Motor neuron (in vitro differentiated cells): Measurements from ENCODE around the gene GPR155. TPM values are rescaled to one million over a fixed set of nuclear protein-coding genes. Genes with fewer than 3 reads are reported as not detected.
"Not testable (repeated sequence)": the region's sequence is repeated elsewhere in the genome, so short reads cannot be mapped to it uniquely, and the experiment has no call there.

Experiments used
- ATAC-seq, 8 experiments: fragments of 200-7000 bp; cut with Tn5 transposase; replicated peaks in 6 of 8; 2 replicates each; pipeline ENCODE4 v1.8.0; 2021; ENCODE audit warnings: mild to moderate bottlenecking in 8 of 8, moderate library complexity in 8 of 8
- H3K27ac ChIP-seq, 2 donors: fragments of 250-450 bp; sonication (Bioruptor Pico); 2 replicates each; pipeline ENCODE4 v1.9.0; 2021; ENCODE audit warnings: antibody characterized with exemption in 2 of 2, mild to moderate bottlenecking in 2 of 2, moderate library complexity in 1 of 2
- H3K4me1 ChIP-seq, 2 donors: fragments of 250-450 bp; sonication (Bioruptor Pico); replicated peaks in 1 of 2; 2 replicates each; pipeline ENCODE4 v1.6.1; 2021; ENCODE audit warnings: antibody characterized with exemption in 2 of 2, mild to moderate bottlenecking in 2 of 2, moderate library complexity in 1 of 2
- H3K4me3 ChIP-seq, 5 donors: fragments of 250-450 bp; sonication (Bioruptor Pico); 2 replicates each; pipeline ENCODE4 v1.9.0; 2021; ENCODE audit warnings: antibody characterized with exemption in 5 of 5, mild to moderate bottlenecking in 5 of 5, moderate library complexity in 4 of 5
- WGBS, 10 experiments: fragments of 450-650 bp; shearing (Covaris generic); methylation state at CpG; one replicate each; pipeline ENCODE4 v1.0.0; 2022; 5-methylcytosine and 5-hydroxymethylcytosine counted together
- in situ Hi-C, 9 experiments: fragments of 400-800 bp; cut with MboI; loops; one replicate each; pipeline ENCODE4 v1.15.0; 2021; ENCODE audit warnings: low sequenced_read_pairs in 9 of 9, low pct_unique_long_range_greater_than_20kb in 2 of 9; ENCODE audit not compliant: unreplicated experiment in 9 of 9
- total RNA-seq, 8 experiments: library from RNA; unstranded; fragments of 300-600 nt; gene quantifications; 2 replicates each; pipeline versions ENCODE4 v1.2.3 to v1.2.4, GENCODE V29; 2022

The GPR155 gene
- total RNA-seq, 8 experiments from 2014 or later, result 1.6 to 15.3 (median 4.6) TPM

GRCh38 chr2:174510583-174511189 lies 23.9 kb upstream of the GPR155 start:
- in situ Hi-C loops, result no loop called here
- ATAC-seq, result no peak
- Histone ChIP-seq H3K27ac (no peak overlapping the region), H3K4me3 (no peak overlapping the region), H3K4me1 (no peaks in the 10 kb centered on the region)
- 20 to 100% (median 50%) methylated on average over 1 to 2 of the region's 2 CpGs; no CpG with 5 or more reads in 3 of the 10 experiments for WGBS, 10 experiments

DNA sequence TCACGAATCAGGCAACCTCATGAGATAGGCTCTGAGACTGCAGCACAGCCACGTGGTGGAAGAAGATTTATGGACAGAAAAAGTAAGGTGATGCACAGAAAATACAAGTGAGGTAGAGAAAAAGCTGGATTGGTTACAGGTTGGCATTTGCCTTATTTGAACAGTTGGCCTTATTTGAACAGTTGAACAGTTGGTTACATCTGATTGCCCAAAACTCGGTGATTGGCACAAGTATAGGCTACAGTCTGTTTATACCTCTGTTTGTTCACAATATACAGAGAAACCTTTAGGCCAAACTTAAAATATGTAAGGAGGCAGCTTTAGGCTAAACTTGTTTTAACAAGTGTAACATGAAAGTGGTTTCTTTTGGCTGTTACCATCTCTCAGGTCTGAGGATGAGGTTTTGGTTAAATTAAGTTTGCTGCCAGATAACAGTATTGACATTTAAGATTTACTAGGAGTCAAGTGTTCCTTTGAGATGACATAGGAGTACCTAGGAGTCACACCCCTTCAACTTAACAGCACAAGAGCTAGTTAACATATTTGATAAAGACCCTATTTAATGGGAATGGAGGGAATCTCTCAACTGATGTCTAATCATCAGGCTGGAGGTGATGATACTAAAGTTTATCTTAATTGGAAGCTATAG lies 16.5 kb upstream of the GPR155 start:
- Histone ChIP-seq H3K27ac (no peak overlapping the region), H3K4me1 (no peaks in the 10 kb centered on the region), H3K4me3 (no peak overlapping the region)
- 14 to 100% (median 73%) methylated on average over 1 to 3 of the region's 3 CpGs for WGBS, 10 experiments
- in situ Hi-C loops, result no loop called here
- no peak for ATAC-seq

- Histone ChIP-seq H3K4me3 (no peak overlapping the region), H3K4me1 (peaks cover 0 to 5% of the 10 kb centered on the region in 2 donors), H3K27ac (no peak overlapping the region)
- no peak for ATAC-seq
- in situ Hi-C loops, result no loop called here
- WGBS, 10 experiments, result 20 to 90% (median 77%) methylated on average over 1 to 3 of the region's 5 CpGs; no CpG with 5 or more reads in 4 of the 10 experiments
Measured at GRCh38 chr2:174499371-174499770, 12.5 kb upstream of the GPR155 start.

DNA sequence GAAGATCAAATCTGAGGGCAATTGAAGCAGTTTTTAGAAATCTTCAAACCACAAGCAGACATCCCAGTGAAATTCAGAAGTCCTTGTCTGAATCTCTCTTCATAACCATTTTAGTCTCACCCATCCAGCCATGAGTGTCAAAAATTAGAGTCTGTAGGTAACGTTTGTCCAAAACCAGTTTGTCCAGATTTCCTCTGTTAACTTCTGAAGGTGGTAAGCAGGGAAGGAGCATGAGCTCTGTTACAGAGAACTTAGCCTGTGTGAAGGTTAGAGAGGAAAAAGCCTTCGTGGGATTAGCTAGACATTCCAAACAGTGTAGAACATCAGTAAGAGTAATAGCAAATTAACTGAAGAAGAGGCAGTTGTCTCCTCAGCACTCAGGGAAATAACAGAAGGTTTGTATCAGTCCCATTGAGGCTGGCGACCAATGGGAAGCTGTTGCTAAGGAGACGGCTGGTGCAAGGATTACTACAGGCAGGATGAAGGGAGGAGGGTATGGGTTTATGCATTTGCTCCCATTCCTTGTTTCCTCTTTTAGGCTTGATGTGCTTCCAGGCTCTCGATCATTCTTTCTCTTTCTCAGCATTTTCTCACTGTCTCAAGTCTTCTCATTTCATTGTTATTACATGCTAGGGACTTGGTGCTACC lies 8.7 kb upstream of the GPR155 start:
- ATAC-seq, result peak in 5 of 8 experiments; percentile 36 to 81 (median 72)
- in situ Hi-C loops, result no loop called here

GRCh38 chr2:174493549-174494331 lies 6.9 kb upstream of the GPR155 start:
- no peak overlapping the region for H3K27ac ChIP-seq
- in situ Hi-C loops, result no loop called here
- ATAC-seq, result no peak
- peaks cover 0 to 5% of the 10 kb centered on the region in 2 donors for H3K4me1 ChIP-seq
- 0 to 100% (median 84%) methylated on average over 1 to 11 of the region's 11 CpGs for WGBS, 10 experiments
- H3K4me3 ChIP-seq, result no peak overlapping the region

More for the DNA sequence above, 8.7 kb upstream of the GPR155 start:
- WGBS, 10 experiments, result 10 to 100% (median 60%) methylated on average over 1 to 5 of the region's 5 CpGs; no CpG with 5 or more reads in 2 of the 10 experiments
- H3K27ac ChIP-seq, result no peak overlapping the region
- H3K4me3 ChIP-seq, result no peak overlapping the region
- H3K4me1 ChIP-seq, result peaks cover 0 to 5% of the 10 kb centered on the region in 2 donors

- Histone ChIP-seq H3K4me1 (peaks cover 0 to 5% of the 10 kb centered on the region in 2 donors), H3K27ac (no peak overlapping the region), H3K4me3 (no peak overlapping the region)
- 67 to 100% (median 97%) methylated on average over 1 to 7 of the region's 7 CpGs for whole genome bisulfite sequencing, 10 experiments
- ATAC-seq, result no peak
- in situ Hi-C loops, result no loop called here
Measured at GRCh38 chr2:174492963-174493431, 6.2 kb upstream of the GPR155 start.

GRCh38 chr2:174491947-174492346 lies 5.1 kb upstream of the GPR155 start:
- Histone ChIP-seq H3K4me3 (no peak overlapping the region), H3K27ac (no peak overlapping the region), H3K4me1 (peaks cover 2 to 9% of the 10 kb centered on the region in 2 donors)
- peak in 3 of 8 experiments; percentile 17 to 54 (median 41) for ATAC-seq
- WGBS, 10 experiments, result 72 to 100% (median 95%) methylated on average over 1 to 2 of the region's 2 CpGs; no CpG with 5 or more reads in 1 of the 10 experiments
- in situ Hi-C loops, result no loop called here

DNA sequence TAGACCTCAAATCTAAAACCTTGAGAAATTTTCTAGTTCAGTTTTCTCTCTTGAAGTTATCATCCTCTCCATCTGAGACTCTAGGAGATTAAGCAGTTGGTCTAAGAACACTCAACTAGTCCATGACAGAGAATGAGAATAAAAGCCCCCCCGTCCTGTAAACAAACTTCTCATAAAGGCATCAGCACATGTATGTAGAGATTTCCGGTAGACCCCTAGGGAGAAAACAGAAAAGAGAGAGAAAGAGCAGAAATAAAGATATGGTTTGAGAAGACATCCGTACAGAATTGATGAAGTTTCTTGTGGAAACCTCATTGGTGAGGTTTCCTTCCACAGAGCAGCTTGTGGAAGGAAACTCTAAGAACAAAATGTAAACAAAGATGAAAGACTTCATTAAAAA lies 3.2 kb upstream of the GPR155 start:
- no peak overlapping the region for H3K27ac ChIP-seq
- in situ Hi-C loops, result no loop called here
- H3K4me3 ChIP-seq, result no peak overlapping the region
- H3K4me1 ChIP-seq, result peaks cover 7 to 8% of the 10 kb centered on the region in 2 donors
- no peak for ATAC-seq
- WGBS, 10 experiments, result 62 to 100% (median 86%) methylated on average over 1 to 3 of the region's 3 CpGs

- H3K4me1 ChIP-seq, ATAC-seq, H3K4me3 ChIP-seq, H3K27ac ChIP-seq, in situ Hi-C loops: not testable (repeated sequence)
- WGBS, 10 experiments, result 67 to 100% (median 86%) methylated on average over 1 to 5 of the region's 10 CpGs; no CpG with 5 or more reads in 2 of the 10 experiments
Measured at GRCh38 chr2:174489520-174489919, 2.7 kb upstream of the GPR155 start.

DNA sequence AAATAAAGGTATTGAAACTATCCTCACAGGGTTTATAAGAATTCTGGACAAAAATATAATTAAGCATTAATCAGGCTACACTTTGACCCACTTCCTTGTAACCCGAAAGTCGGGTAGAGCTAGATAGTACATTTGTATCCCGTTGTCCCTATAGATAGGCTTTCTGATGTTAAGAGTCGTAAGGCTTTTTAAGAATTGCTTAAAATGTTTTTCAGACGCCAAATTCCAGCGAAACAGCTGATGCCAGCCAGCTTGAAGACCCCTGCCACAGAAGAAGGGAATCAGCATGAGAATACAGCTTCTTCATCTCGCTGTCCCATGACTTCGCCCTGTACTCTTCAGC lies 962 bp upstream of the GPR155 start:
- 80 to 100% (median 95%) methylated on average over 1 to 8 of the region's 8 CpGs for WGBS, 10 experiments
- Histone ChIP-seq H3K4me1 (peaks cover 7 to 8% of the 10 kb centered on the region in 2 donors), H3K27ac (no peak overlapping the region), H3K4me3 (peak overlapping the region; percentile 61 to 84 (median 70))
- ATAC-seq, result no peak
- in situ Hi-C loops, result no loop called here

GRCh38 chr2:174487108-174487819 lies 435 bp upstream of the GPR155 start:
- H3K4me3 ChIP-seq, result peak overlapping the region; percentile 61 to 84 (median 72)
- in situ Hi-C loops, result no loop called here
- peak; percentile 77 to 92 (median 88) for ATAC-seq
- H3K27ac ChIP-seq, result peak overlapping the region; percentile 68 to 77
- 0 to 44% (median 31%) methylated on average over 1 to 6 of the region's 36 CpGs; no CpG with 5 or more reads in 5 of the 10 experiments for WGBS, 10 experiments
- H3K4me1 ChIP-seq, result peaks cover 7 to 8% of the 10 kb centered on the region in 2 donors
